Transverse colon (tissue), 4 donors: Measurements from ENCODE around the gene SPATC1L. TPM values are rescaled to one million over a fixed set of nuclear protein-coding genes. Genes with fewer than 3 reads are reported as not detected.
A peak's percentile ranks its signal among the peaks of the same experiment; 100 is the strongest.

Experiments used
- DNase-seq: peaks from one replicate; pipeline ENCODE4 v3.0.0-alpha.2; 2019
- H3K27ac ChIP-seq, 4 donors: fragments of 200-600 bp; sonication (generic); 2 replicates each; pipeline ENCODE4 v1.5.1; 2016 to 2018; ENCODE audit warnings: inconsistent platforms in 4 of 4
- H3K27me3 ChIP-seq: fragments of 200-600 bp; sonication (generic); 2 replicates; pipeline ENCODE4 v1.5.1; 2017; ENCODE audit warnings: inconsistent platforms
- H3K36me3 ChIP-seq, 4 donors: fragments of 200-600 bp; sonication (generic); 2 replicates each; pipeline ENCODE4 v1.5.1; 2017 to 2019; ENCODE audit warnings: inconsistent platforms in 4 of 4
- H3K4me1 ChIP-seq, 4 donors: fragments of 200-600 bp; sonication (generic); 2 replicates each; pipeline ENCODE4 v1.5.1; 2017 to 2020; ENCODE audit warnings: inconsistent platforms in 4 of 4
- H3K4me3 ChIP-seq, 4 donors: fragments of 200-600 bp; sonication (generic); 1 replicate in 1 of 4; 2 replicates in 3 of 4; pipeline versions ENCODE4 v1.5.1 to v1.6.1; 2017 to 2019; ENCODE audit warnings: inconsistent platforms in 4 of 4
- H3K9me3 ChIP-seq, 2 donors: fragments of 200-600 bp; sonication (generic); 2 replicates each; pipeline ENCODE4 v1.5.1; 2017 to 2019; ENCODE audit warnings: inconsistent platforms in 2 of 2
- CTCF ChIP-seq, 5 experiments: fragments of 200-600 bp in 3 of 5; fragments of 450-650 bp in 2 of 5; sonication (generic) in 3 of 5; IDR thresholded peaks; 1 replicate in 2 of 5; 2 replicates in 3 of 5; pipeline ENCODE4 v1.5.1; 2016 to 2017; ENCODE audit warnings: antibody characterized with exemption in 5 of 5, inconsistent platforms in 3 of 5, mild to moderate bottlenecking in 2 of 5, moderate library complexity in 1 of 5
- EP300 ChIP-seq: sonication (generic); formaldehyde crosslinking; IDR thresholded peaks from one replicate; pipeline ENCODE4 v1.6.1; 2017; ENCODE audit warnings: antibody characterized with exemption, low read depth
- POLR2A ChIP-seq: fragments of 450-650 bp; IDR thresholded peaks from one replicate; pipeline ENCODE4 v1.6.1; 2016; ENCODE audit warnings: antibody characterized with exemption, mild to moderate bottlenecking, moderate library complexity
- POLR2AphosphoS5 ChIP-seq, 3 donors: sonication (generic); formaldehyde crosslinking; IDR thresholded peaks; one replicate each; pipeline ENCODE4 v1.6.1; 2016; ENCODE audit warnings: antibody characterized with exemption in 3 of 3
- WGBS, 2 donors: methylation state at CpG; one replicate each; pipeline ENCODE4 v1.1.5; 2018; ENCODE audit warnings: low coverage in 1 of 2; 5-methylcytosine and 5-hydroxymethylcytosine counted together
- in situ Hi-C, 4 donors: fragments of 200-750 bp; cut with MboI; loops; one replicate each; pipeline versions ENCODE4 v1.15.0 to v1.15.1; 2017; ENCODE audit warnings: low sequenced_read_pairs in 3 of 4, low pct_ligation_motif_present in 1 of 4, low pct_unique_long_range_greater_than_20kb in 1 of 4
- intact Hi-C: fragments of 100-400 bp; cut with DNase I; formaldehyde crosslinking; loops from one replicate; pipeline ENCODE4 v1.15.1; 2023; ENCODE audit warnings: low total_unique reads
- total RNA-seq, 4 donors: library from RNA; depleted of rRNA; stranded (reverse); fragments of >200 nt; gene quantifications; one replicate each; pipeline ENCODE4 v1.1.0, GENCODE V29; 2016

SPATC1L gene
- total RNA-seq, 4 donors from 2014 or later: 1.2 to 11.0 (median 8.5) TPM; not detected in 1

- no peak overlapping the region for H3K27ac ChIP-seq
- H3K36me3 ChIP-seq: peaks cover 0 to 47% (median 6%) of the 10 kb centered on the region in 4 donors
- 73% methylated on average over 4 of the region's 4 CpGs; no CpG with 5 or more reads in 1 of the 2 donors for WGBS, 2 donors
- TF ChIP-seq POLR2A: no peak
- no peak for TF ChIP-seq CTCF (IDR thresholded peaks at IDR 0.05)
- no peak for TF ChIP-seq POLR2AphosphoS5 (IDR thresholded peaks at IDR 0.05)
- TF ChIP-seq EP300: no peak
- H3K9me3 ChIP-seq: no peaks in the 10 kb centered on the region
- in situ Hi-C loops: loop anchor here in 1 of 4 donors (25.0 kb wide), 1 partner anchor 153 kb away; no protein-coding TSS in a partner anchor
- intact Hi-C loops: loop anchor here (5.0 kb wide), 1 partner anchor 143 kb away; no protein-coding TSS in a partner anchor
- no peaks in the 10 kb centered on the region for H3K27me3 ChIP-seq
- no peak for DNase-seq
- peaks cover 2 to 12% (median 4%) of the 10 kb centered on the region in 4 donors for H3K4me1 ChIP-seq
- no peak overlapping the region for H3K4me3 ChIP-seq
These were observed 69.3 kb downstream of the SPATC1L start for GRCh38 chr21:46114963-46115362.

GRCh38 chr21:46113497-46114176 lies 70.6 kb downstream of the SPATC1L start:
- no peak for DNase-seq
- no peak overlapping the region for H3K4me3 ChIP-seq
- intact Hi-C loops: loop anchor here (5.0 kb wide), 1 partner anchor 141 kb away; no protein-coding TSS in a partner anchor
- 84 to 100% methylated on average over 1 to 16 of the region's 16 CpGs for WGBS, 2 donors
- in situ Hi-C loops: loop anchor here in 1 of 4 donors (25.0 kb wide), 1 partner anchor 151 kb away; no protein-coding TSS in a partner anchor
- no peaks in the 10 kb centered on the region for H3K9me3 ChIP-seq
- no peaks in the 10 kb centered on the region for H3K27me3 ChIP-seq
- peaks cover 0 to 40% (median 6%) of the 10 kb centered on the region in 4 donors for H3K36me3 ChIP-seq
- no peak overlapping the region for H3K27ac ChIP-seq
- no peak for TF ChIP-seq EP300
- TF ChIP-seq CTCF (IDR thresholded peaks at IDR 0.05): no peak
- no peak for TF ChIP-seq POLR2AphosphoS5 (IDR thresholded peaks at IDR 0.05)
- no peak for TF ChIP-seq POLR2A
- peaks cover 13 to 25% (median 15%) of the 10 kb centered on the region in 4 donors for H3K4me1 ChIP-seq

- DNase-seq: peak; percentile 6
- H3K9me3 ChIP-seq: peaks cover 0 to 4% of the 10 kb centered on the region in 2 donors
- in situ Hi-C loops (loop anchor here in 1 of 4 donors (25.0 kb wide), 1 partner anchor 150 kb away; no protein-coding TSS in a partner anchor), intact Hi-C loops (loop anchor here (5.0 kb wide), 1 partner anchor 140 kb away; no protein-coding TSS in a partner anchor)
- H3K36me3 ChIP-seq: peaks cover 0 to 38% (median 6%) of the 10 kb centered on the region in 4 donors
- WGBS, 2 donors: 93% methylated on average over 20 of the region's 20 CpGs; no CpG with 5 or more reads in 1 of the 2 donors
- no peak overlapping the region for H3K27ac ChIP-seq
- no peak overlapping the region for H3K4me3 ChIP-seq
- H3K4me1 ChIP-seq: peaks cover 13 to 27% (median 18%) of the 10 kb centered on the region in 4 donors
- TF ChIP-seq POLR2A (no peak), EP300 (no peak), CTCF (IDR thresholded peaks at IDR 0.05) (no peak), POLR2AphosphoS5 (IDR thresholded peaks at IDR 0.05) (no peak)
- no peaks in the 10 kb centered on the region for H3K27me3 ChIP-seq
These were observed 71.5 kb downstream of the SPATC1L start for GRCh38 chr21:46112725-46113215.
